Measurements from ENCODE around the gene PLSCR4.
A peak's percentile ranks its signal among the peaks of the same experiment; 100 is the strongest.

Gene PLSCR4

GRCh38 chr3:146161663-146162002, 89.3 kb downstream of the PLSCR4 start:
- no peak for DNase-seq (ENCODE audit: low read depth, low spot score)

GRCh38 chr3:146160964-146161662, 89.8 kb downstream of the PLSCR4 start, which contains the start of gene PLOD2:
PLOD2 (minus strand) TSS chr3:146161184; CDS start chr3:146160989, 195 bp downstream.
- peak; percentile 93 for DNase-seq (ENCODE audit: low read depth, low spot score)

- DNase-seq (ENCODE audit: low read depth, low spot score) = peak; percentile 93
Measured at GRCh38 chr3:146160321-146160963, 90.5 kb downstream of the PLSCR4 start.

- DNase-seq (ENCODE audit: low read depth, low spot score) = peak; percentile 36
Measured at GRCh38 chr3:146159616-146160320, 91.1 kb downstream of the PLSCR4 start.

GRCh38 chr3:146159037-146159436, 91.9 kb downstream of the PLSCR4 start:
- DNase-seq (ENCODE audit: low read depth, low spot score) = peak; percentile 73

- no peak for DNase-seq (ENCODE audit: low read depth, low spot score)
Measured at GRCh38 chr3:146157325-146158060, 93.4 kb downstream of the PLSCR4 start.

- DNase-seq (ENCODE audit: low read depth, low spot score) = no peak
Measured at GRCh38 chr3:146156666-146157314, 94.1 kb downstream of the PLSCR4 start.

GRCh38 chr3:146156095-146156494, 94.8 kb downstream of the PLSCR4 start:
- DNase-seq (ENCODE audit: low read depth, low spot score) = no peak

- no peak for DNase-seq (ENCODE audit: low read depth, low spot score)
Measured at GRCh38 chr3:146154995-146155394, 95.9 kb downstream of the PLSCR4 start.

- no peak for DNase-seq (ENCODE audit: low read depth, low spot score)
Measured at GRCh38 chr3:146154316-146154715, 96.6 kb downstream of the PLSCR4 start.

- DNase-seq (ENCODE audit: low read depth, low spot score) = no peak
Measured at GRCh38 chr3:146153429-146153828, 97.5 kb downstream of the PLSCR4 start.

GRCh38 chr3:146152834-146153233, 98.1 kb downstream of the PLSCR4 start:
- DNase-seq (ENCODE audit: low read depth, low spot score) = peak; percentile 71

GRCh38 chr3:146148468-146148931, 102.4 kb downstream of the PLSCR4 start:
- DNase-seq (ENCODE audit: low read depth, low spot score) = no peak

GRCh38 chr3:146145642-146146041, 105.3 kb downstream of the PLSCR4 start:
- DNase-seq (ENCODE audit: low read depth, low spot score) = no peak

- DNase-seq (ENCODE audit: low read depth, low spot score) = peak; percentile 67
Measured at GRCh38 chr3:146142757-146143156, 108.1 kb downstream of the PLSCR4 start.

Data from astrocyte of the hippocampus (primary cell).